Measurements from ENCODE around the gene LLCFC1.

DNA sequence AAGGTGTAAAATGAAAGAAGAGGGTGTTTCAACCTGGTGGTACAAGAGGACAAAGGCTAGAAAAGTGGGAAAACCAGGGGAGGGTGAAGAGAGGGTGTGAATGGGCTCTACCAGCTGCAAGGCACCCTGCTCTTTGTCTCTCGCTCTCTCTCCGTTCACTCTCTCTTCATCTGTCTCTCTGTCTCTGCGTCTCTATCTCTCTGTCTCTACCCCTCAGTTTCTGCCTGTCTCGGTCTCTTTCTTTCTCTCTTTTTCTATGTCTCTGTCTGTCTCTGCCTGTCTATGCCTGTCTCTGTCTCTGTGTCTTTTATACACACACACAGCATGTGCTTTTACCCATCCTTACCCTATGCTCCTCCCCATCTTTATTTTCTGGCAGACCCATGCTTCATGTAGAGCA is 673 bp upstream of the LLCFC1 start:
- TF ChIP-seq, protein P1, sequence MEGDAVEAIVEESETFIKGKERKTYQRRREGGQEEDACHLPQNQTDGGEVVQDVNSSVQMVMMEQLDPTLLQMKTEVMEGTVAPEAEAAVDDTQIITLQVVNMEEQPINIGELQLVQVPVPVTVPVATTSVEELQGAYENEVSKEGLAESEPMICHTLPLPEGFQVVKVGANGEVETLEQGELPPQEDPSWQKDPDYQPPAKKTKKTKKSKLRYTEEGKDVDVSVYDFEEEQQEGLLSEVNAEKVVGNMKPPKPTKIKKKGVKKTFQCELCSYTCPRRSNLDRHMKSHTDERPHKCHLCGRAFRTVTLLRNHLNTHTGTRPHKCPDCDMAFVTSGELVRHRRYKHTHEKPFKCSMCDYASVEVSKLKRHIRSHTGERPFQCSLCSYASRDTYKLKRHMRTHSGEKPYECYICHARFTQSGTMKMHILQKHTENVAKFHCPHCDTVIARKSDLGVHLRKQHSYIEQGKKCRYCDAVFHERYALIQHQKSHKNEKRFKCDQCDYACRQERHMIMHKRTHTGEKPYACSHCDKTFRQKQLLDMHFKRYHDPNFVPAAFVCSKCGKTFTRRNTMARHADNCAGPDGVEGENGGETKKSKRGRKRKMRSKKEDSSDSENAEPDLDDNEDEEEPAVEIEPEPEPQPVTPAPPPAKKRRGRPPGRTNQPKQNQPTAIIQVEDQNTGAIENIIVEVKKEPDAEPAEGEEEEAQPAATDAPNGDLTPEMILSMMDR (IDR thresholded peaks at IDR 0.05; ENCODE audit: low read depth, low read length, missing input control): no peak
- TF ChIP-seq, protein P2, sequence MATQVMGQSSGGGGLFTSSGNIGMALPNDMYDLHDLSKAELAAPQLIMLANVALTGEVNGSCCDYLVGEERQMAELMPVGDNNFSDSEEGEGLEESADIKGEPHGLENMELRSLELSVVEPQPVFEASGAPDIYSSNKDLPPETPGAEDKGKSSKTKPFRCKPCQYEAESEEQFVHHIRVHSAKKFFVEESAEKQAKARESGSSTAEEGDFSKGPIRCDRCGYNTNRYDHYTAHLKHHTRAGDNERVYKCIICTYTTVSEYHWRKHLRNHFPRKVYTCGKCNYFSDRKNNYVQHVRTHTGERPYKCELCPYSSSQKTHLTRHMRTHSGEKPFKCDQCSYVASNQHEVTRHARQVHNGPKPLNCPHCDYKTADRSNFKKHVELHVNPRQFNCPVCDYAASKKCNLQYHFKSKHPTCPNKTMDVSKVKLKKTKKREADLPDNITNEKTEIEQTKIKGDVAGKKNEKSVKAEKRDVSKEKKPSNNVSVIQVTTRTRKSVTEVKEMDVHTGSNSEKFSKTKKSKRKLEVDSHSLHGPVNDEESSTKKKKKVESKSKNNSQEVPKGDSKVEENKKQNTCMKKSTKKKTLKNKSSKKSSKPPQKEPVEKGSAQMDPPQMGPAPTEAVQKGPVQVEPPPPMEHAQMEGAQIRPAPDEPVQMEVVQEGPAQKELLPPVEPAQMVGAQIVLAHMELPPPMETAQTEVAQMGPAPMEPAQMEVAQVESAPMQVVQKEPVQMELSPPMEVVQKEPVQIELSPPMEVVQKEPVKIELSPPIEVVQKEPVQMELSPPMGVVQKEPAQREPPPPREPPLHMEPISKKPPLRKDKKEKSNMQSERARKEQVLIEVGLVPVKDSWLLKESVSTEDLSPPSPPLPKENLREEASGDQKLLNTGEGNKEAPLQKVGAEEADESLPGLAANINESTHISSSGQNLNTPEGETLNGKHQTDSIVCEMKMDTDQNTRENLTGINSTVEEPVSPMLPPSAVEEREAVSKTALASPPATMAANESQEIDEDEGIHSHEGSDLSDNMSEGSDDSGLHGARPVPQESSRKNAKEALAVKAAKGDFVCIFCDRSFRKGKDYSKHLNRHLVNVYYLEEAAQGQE (IDR thresholded peaks at IDR 0.05): no peak
- TF ChIP-seq, protein P3, sequence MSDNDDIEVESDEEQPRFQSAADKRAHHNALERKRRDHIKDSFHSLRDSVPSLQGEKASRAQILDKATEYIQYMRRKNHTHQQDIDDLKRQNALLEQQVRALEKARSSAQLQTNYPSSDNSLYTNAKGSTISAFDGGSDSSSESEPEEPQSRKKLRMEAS (IDR thresholded peaks at IDR 0.05): no peak
- TF ChIP-seq EGR1 (IDR thresholded peaks at IDR 0.05; ENCODE audit: low read depth in 2 of 2) (no peak), SP1 (IDR thresholded peaks at IDR 0.05) (no peak), JUND (IDR thresholded peaks at IDR 0.05) (no peak)
- TF ChIP-seq, protein P4, sequence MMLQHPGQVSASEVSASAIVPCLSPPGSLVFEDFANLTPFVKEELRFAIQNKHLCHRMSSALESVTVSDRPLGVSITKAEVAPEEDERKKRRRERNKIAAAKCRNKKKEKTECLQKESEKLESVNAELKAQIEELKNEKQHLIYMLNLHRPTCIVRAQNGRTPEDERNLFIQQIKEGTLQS (IDR thresholded peaks at IDR 0.05): no peak
